SU-DHL-6 (cell line): Measurements from ENCODE around the gene HMGCR.
"Not testable (repeated sequence)": the region's sequence is repeated elsewhere in the genome, so short reads cannot be mapped to it uniquely, and the experiment has no call there.

Experiments used
- H2AFZ ChIP-seq: fragments of 200-600 bp; sonication (generic); 2 replicates; pipeline ENCODE4 v1.6.1; 2014; ENCODE audit warnings: low read depth, mild to moderate bottlenecking, moderate library complexity, mixed read lengths, antibody characterized with exemption, low read length; ENCODE audit not compliant: severe bottlenecking
- H3F3A ChIP-seq: fragments of 200-600 bp; shearing (Covaris generic); 2 replicates; pipeline ENCODE4 v1.6.0; 2016; ENCODE audit warnings: antibody characterized with exemption, mild to moderate bottlenecking; ENCODE audit not compliant: insufficient read depth
- H3K27ac ChIP-seq: fragments of 200-600 bp; sonication (generic); 2 replicates; pipeline ENCODE4 v1.5.1; 2016; ENCODE audit warnings: low read depth, mild to moderate bottlenecking, low read length, moderate library complexity, mixed read lengths
- H3K27me3 ChIP-seq: fragments of 200-600 bp; sonication (generic), shearing (Covaris generic); 2 replicates; pipeline ENCODE4 v1.6.0; 2014; ENCODE audit warnings: mild to moderate bottlenecking, low read length
- H3K36me3 ChIP-seq: fragments of 200-600 bp; sonication (generic); 2 replicates; pipeline ENCODE4 v1.6.1; 2014; ENCODE audit warnings: mild to moderate bottlenecking, low read length, mixed read lengths
- H3K4me2 ChIP-seq: fragments of 300-600, 200-600 bp; shearing (Covaris generic), sonication (generic); 2 replicates; pipeline ENCODE4 v1.6.0; 2014; ENCODE audit warnings: low read length, low read depth, mild to moderate bottlenecking; ENCODE audit not compliant: poor library complexity, severe bottlenecking
- H3K4me3 ChIP-seq: fragments of 200-600 bp; sonication (generic); 2 replicates; pipeline ENCODE4 v1.5.1; 2014; ENCODE audit warnings: antibody characterized with exemption, low read length, mild to moderate bottlenecking, mixed read lengths; ENCODE audit not compliant: insufficient read depth, poor library complexity, severe bottlenecking
- H3K79me2 ChIP-seq: fragments of 200-600 bp; sonication (generic); 2 replicates; pipeline ENCODE4 v1.6.1; 2014; ENCODE audit warnings: mild to moderate bottlenecking, low read length, moderate library complexity; ENCODE audit not compliant: insufficient read depth
- H3K9ac ChIP-seq: fragments of 200-600 bp; sonication (generic); 2 replicates; pipeline ENCODE4 v1.7.0; 2014; ENCODE audit warnings: mild to moderate bottlenecking, low read length
- H3K9me2 ChIP-seq: fragments of 200-600 bp; sonication (generic); replicated peaks from 2 replicates; pipeline ENCODE4 v1.6.1; 2014; ENCODE audit warnings: low read length; ENCODE audit not compliant: insufficient read depth
- H3K9me3 ChIP-seq: fragments of 200-600 bp; sonication (generic); 2 replicates; pipeline ENCODE4 v1.6.1; 2014; ENCODE audit warnings: low read length, mixed read lengths; ENCODE audit not compliant: insufficient read depth
- H4K20me1 ChIP-seq: fragments of 200-600 bp; sonication (generic); 2 replicates; pipeline ENCODE4 v1.6.1; 2014; ENCODE audit warnings: low read depth, mild to moderate bottlenecking, antibody characterized with exemption, low read length, moderate library complexity, mixed read lengths
- CTCF ChIP-seq: fragments of 200-600 bp; sonication (generic); IDR thresholded peaks from one replicate; pipeline ENCODE4 v1.5.1; 2017; ENCODE audit warnings: antibody characterized with exemption, mild to moderate bottlenecking, low read length, moderate library complexity; ENCODE audit not compliant: insufficient read depth, poor library complexity, severe bottlenecking
- EZH2phosphoT487 ChIP-seq: fragments of 200-600 bp; sonication (generic), shearing (Covaris generic); conservative IDR thresholded peaks from 2 replicates; pipeline ENCODE4 v1.6.1; 2018; ENCODE audit warnings: mild to moderate bottlenecking, antibody characterized with exemption, low read length, moderate library complexity, mixed read lengths

The HMGCR gene

GRCh38 chr5:75336615-75337336, at the start of gene HMGCR:
HMGCR (plus strand) TSS chr5:75337220; CDS start chr5:75342606, 5,386 bp downstream.
- Histone ChIP-seq H3K79me2 (peaks cover 47% of the 10 kb centered on the region), H3K9ac (peak within 1 kb of the TSS; percentile 99), H3K27me3 (no peaks in the 10 kb centered on the region), H3K4me3 (peak within 1 kb of the TSS; percentile 97), H4K20me1 (peaks cover 36% of the 10 kb centered on the region), H3K36me3 (peaks cover 13% of the 10 kb centered on the region; the same call in 1 of the 2 replicates), H3K4me2 (peak within 1 kb of the TSS; percentile 79), H3K9me2 (no peaks in the 10 kb centered on the region), H2AFZ (peak within 1 kb of the TSS; percentile 66), H3F3A (no peaks in the 10 kb centered on the region), H3K27ac (peak within 1 kb of the TSS; percentile 77), H3K9me3 (no peaks in the 10 kb centered on the region)
- TF ChIP-seq CTCF (peak; percentile 13), EZH2phosphoT487 (no peak)

GRCh38 chr5:75291844-75292243, 45.2 kb upstream of the HMGCR start:
- not testable (repeated sequence) for H4K20me1 ChIP-seq, H3K4me2 ChIP-seq, H3K9me2 ChIP-seq, H3K36me3 ChIP-seq, H3K9me3 ChIP-seq, H3K27me3 ChIP-seq, H2AFZ ChIP-seq, H3K9ac ChIP-seq, H3K27ac ChIP-seq, H3K4me3 ChIP-seq, H3F3A ChIP-seq, H3K79me2 ChIP-seq

DNA sequence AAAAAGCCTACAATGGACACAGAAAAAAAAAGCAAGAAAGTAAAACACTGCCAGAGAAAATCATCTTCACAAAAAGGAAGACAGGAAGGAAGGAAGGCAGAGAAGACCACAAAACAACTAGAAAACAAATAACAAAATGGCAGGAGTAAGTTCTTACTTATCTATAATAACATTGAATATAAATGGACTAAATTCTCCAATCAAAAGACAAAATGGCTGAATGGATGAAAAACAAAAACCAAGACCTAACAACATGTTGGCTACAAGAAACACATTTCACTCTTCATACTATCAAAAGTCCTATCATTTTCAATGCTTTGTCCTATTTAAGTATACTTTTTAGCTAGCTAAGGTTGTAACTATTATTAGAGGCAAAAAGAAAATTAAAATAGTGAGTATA, 36.9 kb upstream of the HMGCR start:
- no peaks in the 10 kb centered on the region for H3K79me2 ChIP-seq
- H3K4me2 ChIP-seq, result no peak overlapping the region
- no peaks in the 10 kb centered on the region for H3F3A ChIP-seq
- H4K20me1 ChIP-seq, result no peaks in the 10 kb centered on the region
- H3K27ac ChIP-seq, result no peak overlapping the region
- peaks cover 9% of the 10 kb centered on the region for H3K9me3 ChIP-seq
- TF ChIP-seq EZH2phosphoT487, result no peak
- H3K27me3 ChIP-seq, result no peaks in the 10 kb centered on the region
- H2AFZ ChIP-seq, result no peak overlapping the region
- no peaks in the 10 kb centered on the region for H3K36me3 ChIP-seq
- H3K9me2 ChIP-seq, result no peaks in the 10 kb centered on the region
- no peak overlapping the region for H3K9ac ChIP-seq
- no peak overlapping the region for H3K4me3 ChIP-seq

GRCh38 chr5:75303419-75303818, 33.6 kb upstream of the HMGCR start:
- H3K79me2 ChIP-seq, result no peaks in the 10 kb centered on the region

DNA sequence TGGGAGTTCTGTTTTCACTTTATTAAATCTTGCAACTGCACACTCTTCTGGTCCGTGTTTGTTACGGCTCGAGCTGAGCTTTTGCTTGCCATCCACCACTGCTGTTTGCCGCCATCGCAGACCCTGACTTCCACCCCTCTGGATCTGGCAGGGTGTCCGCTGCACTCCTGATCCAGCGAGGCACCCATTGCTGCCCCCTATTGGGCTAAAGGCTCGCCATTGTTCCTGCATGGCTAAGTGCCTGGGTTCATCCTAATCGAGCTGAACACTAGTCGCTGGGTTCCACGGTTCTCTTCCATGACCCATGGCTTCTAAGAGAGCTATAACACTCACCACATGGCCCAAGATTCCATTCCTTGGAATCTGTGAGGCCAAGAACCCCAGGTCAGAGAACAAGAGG, 32.5 kb upstream of the HMGCR start:
- H3K4me3 ChIP-seq, H3K4me2 ChIP-seq, H3K9ac ChIP-seq, H3K9me2 ChIP-seq, H3K79me2 ChIP-seq, H3F3A ChIP-seq, H3K27ac ChIP-seq, H2AFZ ChIP-seq, H3K9me3 ChIP-seq, H3K36me3 ChIP-seq, H3K27me3 ChIP-seq, H4K20me1 ChIP-seq: not testable (repeated sequence)

More at GRCh38 chr5:75303419-75303818, 33.6 kb upstream of the HMGCR start:
- no peak overlapping the region for H3K27ac ChIP-seq
- H3K9me3 ChIP-seq, result no peaks in the 10 kb centered on the region
- no peaks in the 10 kb centered on the region for H3K36me3 ChIP-seq
- H4K20me1 ChIP-seq, result no peaks in the 10 kb centered on the region
- H3K4me3 ChIP-seq, result no peak overlapping the region
- no peaks in the 10 kb centered on the region for H3K9me2 ChIP-seq
- H3K4me2 ChIP-seq, result no peak overlapping the region
- TF ChIP-seq EZH2phosphoT487 (no peak), CTCF (no peak)
- H3K9ac ChIP-seq, result no peak overlapping the region
- no peaks in the 10 kb centered on the region for H3F3A ChIP-seq
- H3K27me3 ChIP-seq, result no peaks in the 10 kb centered on the region
- H2AFZ ChIP-seq, result no peak overlapping the region
